ENCODE measurements around the gene ARSG.

DNA sequence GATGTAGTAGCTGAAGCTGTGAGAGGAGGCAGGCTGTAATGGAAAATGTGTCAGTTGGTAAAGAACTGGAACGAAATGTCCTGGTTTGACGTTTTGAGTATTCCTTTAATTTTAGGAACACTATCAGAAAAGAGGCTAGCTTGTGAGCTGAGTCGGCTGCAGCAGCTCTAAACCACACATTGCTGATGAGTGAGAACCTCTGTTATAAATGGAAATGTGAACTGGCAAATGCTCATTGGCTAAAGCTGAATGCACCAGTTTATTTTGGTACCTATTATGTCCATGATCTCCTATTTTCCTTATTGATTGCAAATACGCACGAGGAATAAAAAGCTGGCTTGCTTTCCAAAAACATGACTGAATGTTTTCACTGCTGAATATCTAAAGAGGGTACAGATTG, 177.0 kb downstream of the ARSG start:
- TF ChIP-seq POLR2AphosphoS5 (IDR thresholded peaks at IDR 0.05; ENCODE audit: low read depth, low read length) (no peak), POLR2A (IDR thresholded peaks at IDR 0.05; ENCODE audit: low read depth, low read length) (no peak), TAF1 (IDR thresholded peaks at IDR 0.05; ENCODE audit: borderline replicate concordance, low read depth, low read length) (no peak)
